ENCODE measurements around the gene RGS3.

RGS3 gene

GRCh38 chr9:113486327-113486726 is 22.8 kb downstream of the RGS3 start:
- Histone ChIP-seq H3K4me1 (ENCODE audit: control insufficient read depth, insufficient read depth, low read length) (peaks cover 5% of the 10 kb centered on the region; the same call in 1 of the 2 replicates), H3K27ac (ENCODE audit: extremely low read depth, low read depth, low read length) (no peak overlapping the region), H3K36me3 (ENCODE audit: control insufficient read depth in 2 of 2, insufficient read depth in 1 of 2, low read length in 2 of 2) (no peaks in the 10 kb centered on the region; a peak in 1 of 3 replicates), H3K4me3 (ENCODE audit: low read depth, low read length) (no peak overlapping the region), H3K9me3 (ENCODE audit: control insufficient read depth, insufficient read depth, low read depth, low read length) (no peaks in the 10 kb centered on the region)
- no peak for TF ChIP-seq YY1 (tag by site-specific recombination; IDR thresholded peaks at IDR 0.05)
- no peak for TF ChIP-seq YY2 (tag by site-specific recombination; IDR thresholded peaks at IDR 0.05)
- POLR2A ChIA-PET, result no interaction called here
- CTCF ChIA-PET, result interaction anchor here (0.6 kb wide), 2 partner anchors 66 to 117 kb away, joined by 3 to 4 read pairs; no protein-coding TSS in a partner anchor

GRCh38 chr9:113488071-113488470 is 24.5 kb downstream of the RGS3 start:
- H3K27ac ChIP-seq (ENCODE audit: extremely low read depth, low read depth, low read length), result no peak overlapping the region
- POLR2A ChIA-PET, result no interaction called here
- CTCF ChIA-PET, result no interaction called here

GRCh38 chr9:113488490-113488889 is 25.0 kb downstream of the RGS3 start:
- H3K4me3 ChIP-seq (ENCODE audit: low read depth, low read length), result no peak overlapping the region
- H3K36me3 ChIP-seq (ENCODE audit: control insufficient read depth in 2 of 2, insufficient read depth in 1 of 2, low read length in 2 of 2), result no peaks in the 10 kb centered on the region; a peak in 1 of 3 replicates
- POLR2A ChIA-PET, result no interaction called here
- peaks cover 5% of the 10 kb centered on the region; the same call in 1 of the 2 replicates for H3K4me1 ChIP-seq (ENCODE audit: control insufficient read depth, insufficient read depth, low read length)
- no peak overlapping the region for H3K27ac ChIP-seq (ENCODE audit: extremely low read depth, low read depth, low read length)
- CTCF ChIA-PET, result interaction anchor here (0.9 kb wide), 1 partner anchor 20 kb away, joined by 3 read pairs; no protein-coding TSS in a partner anchor
- no peaks in the 10 kb centered on the region for H3K9me3 ChIP-seq (ENCODE audit: control insufficient read depth, insufficient read depth, low read depth, low read length)
- TF ChIP-seq ZNF776 (tag by site-specific recombination; IDR thresholded peaks at IDR 0.05; ENCODE audit: borderline replicate concordance), result no peak
- TF ChIP-seq ZNF423 (tag by site-specific recombination; IDR thresholded peaks at IDR 0.05), result no peak
- TF ChIP-seq MZF1 (tag by site-specific recombination; IDR thresholded peaks at IDR 0.05; ENCODE audit: borderline replicate concordance), result no peak
- no peak for TF ChIP-seq ZNF624 (tag by site-specific recombination; IDR thresholded peaks at IDR 0.05)
- no peak for TF ChIP-seq ZNF513 (tag by site-specific recombination; IDR thresholded peaks at IDR 0.05)
- no peak for TF ChIP-seq ZNF335 (tag by site-specific recombination; conservative IDR thresholded peaks at IDR 0.05)
- TF ChIP-seq ZNF148 (tag by site-specific recombination; IDR thresholded peaks at IDR 0.05; ENCODE audit: borderline replicate concordance), result no peak
- no peak for TF ChIP-seq ZNF391 (tag by site-specific recombination; IDR thresholded peaks at IDR 0.05; ENCODE audit: borderline replicate concordance, low read depth)
- no peak for TF ChIP-seq ZBTB21 (tag by site-specific recombination; IDR thresholded peaks at IDR 0.05)

More at GRCh38 chr9:113488071-113488470, 24.5 kb downstream of the RGS3 start:
- Histone ChIP-seq H3K4me1 (ENCODE audit: control insufficient read depth, insufficient read depth, low read length) (peaks cover 5% of the 10 kb centered on the region; the same call in 1 of the 2 replicates), H3K36me3 (ENCODE audit: control insufficient read depth in 2 of 2, insufficient read depth in 1 of 2, low read length in 2 of 2) (no peaks in the 10 kb centered on the region; a peak in 1 of 3 replicates), H3K9me3 (ENCODE audit: control insufficient read depth, insufficient read depth, low read depth, low read length) (no peaks in the 10 kb centered on the region), H3K4me3 (ENCODE audit: low read depth, low read length) (no peak overlapping the region)
- TF ChIP-seq ZNF221 (tag by site-specific recombination; IDR thresholded peaks at IDR 0.05; ENCODE audit: borderline replicate concordance) (no peak), REPIN1 (tag by site-specific recombination; IDR thresholded peaks at IDR 0.05; ENCODE audit: low read depth) (no peak), ZSCAN30 (tag by site-specific recombination; IDR thresholded peaks at IDR 0.05) (no peak), ZNF623 (tag by site-specific recombination; IDR thresholded peaks at IDR 0.05) (no peak), GLI2 (tag by site-specific recombination; IDR thresholded peaks at IDR 0.05; ENCODE audit: borderline replicate concordance, low read depth) (no peak), ZXDB (tag by site-specific recombination; IDR thresholded peaks at IDR 0.05) (no peak), KLF17 (tag by site-specific recombination; IDR thresholded peaks at IDR 0.05) (no peak), ZBTB21 (tag by site-specific recombination; IDR thresholded peaks at IDR 0.05) (no peak), SETDB1 (IDR thresholded peaks at IDR 0.05; ENCODE audit: insufficient read length, low read length) (no peak), ZNF645 (tag by site-specific recombination; IDR thresholded peaks at IDR 0.05) (no peak), ZNF785 (tag by site-specific recombination; IDR thresholded peaks at IDR 0.05) (no peak), ZNF510 (tag by site-specific recombination; IDR thresholded peaks at IDR 0.05; ENCODE audit: insufficient replicate concordance) (no peak), ZNF280C (tag by site-specific recombination; IDR thresholded peaks at IDR 0.05) (no peak), ZNF138 (tag by site-specific recombination; IDR thresholded peaks at IDR 0.05; ENCODE audit: borderline replicate concordance) (no peak), HOXD13 (CRISPR knock-in tag; IDR thresholded peaks at IDR 0.05; ENCODE audit: borderline replicate concordance) (no peak), ZNF843 (tag by site-specific recombination; IDR thresholded peaks at IDR 0.05) (no peak), ZNF394 (tag by site-specific recombination; IDR thresholded peaks at IDR 0.05; ENCODE audit: borderline replicate concordance) (no peak)

Data from HEK293 (cell line).